SKM-1 (cell line): ENCODE measurements around the gene CAP2.

Experiments
- DNase-seq: peaks from one replicate; lab custom pipeline; 2025; ENCODE audit not compliant: unreplicated experiment; lab: John Stamatoyannopoulos, UW

The CAP2 gene

GRCh38 chr6:17473554-17473953, 80.2 kb downstream of the CAP2 start:
- no peak for DNase-seq

DNA sequence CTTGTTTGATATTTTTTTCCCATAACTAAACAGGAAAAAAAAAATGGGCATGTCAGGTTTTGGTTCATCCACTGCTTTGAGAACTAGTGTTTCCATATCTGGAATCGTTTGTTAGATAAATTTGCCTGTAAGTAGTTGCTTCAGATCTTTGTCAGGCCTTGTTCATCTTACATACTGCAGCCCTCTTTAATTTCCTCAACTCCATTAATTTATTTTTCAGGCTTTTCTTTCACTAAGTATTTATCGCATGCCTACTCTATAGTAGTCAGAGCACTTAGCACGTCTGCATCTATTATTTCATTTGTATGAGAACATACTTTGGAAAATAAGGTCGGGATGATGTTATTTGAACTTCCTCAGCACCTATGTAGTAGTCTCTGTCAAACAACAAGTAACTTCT, 80.9 kb downstream of the CAP2 start:
- no peak for DNase-seq

- DNase-seq, result no peak
Observed at GRCh38 chr6:17475606-17476244, 82.3 kb downstream of the CAP2 start.

GRCh38 chr6:17476511-17476910, 83.1 kb downstream of the CAP2 start:
- no peak for DNase-seq

DNA sequence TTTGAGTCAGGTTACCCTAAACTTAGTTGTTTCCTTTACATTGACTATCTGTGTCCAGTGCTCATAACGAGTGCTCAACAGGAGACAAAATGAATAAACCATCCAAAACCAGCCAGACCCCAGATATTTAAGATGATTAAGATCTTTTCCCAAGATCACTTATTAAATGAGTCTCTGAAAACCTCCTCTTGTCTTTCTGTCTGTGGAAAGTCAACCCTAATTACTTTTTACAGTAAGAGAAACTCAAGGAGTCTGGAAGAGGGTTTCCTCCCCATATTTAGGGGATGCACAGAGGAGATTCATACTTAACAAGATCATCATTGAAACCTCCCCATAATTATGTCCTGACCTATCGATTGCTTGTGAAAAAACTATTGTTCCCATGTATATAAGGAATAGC, 84.0 kb downstream of the CAP2 start:
- DNase-seq, result no peak

DNA sequence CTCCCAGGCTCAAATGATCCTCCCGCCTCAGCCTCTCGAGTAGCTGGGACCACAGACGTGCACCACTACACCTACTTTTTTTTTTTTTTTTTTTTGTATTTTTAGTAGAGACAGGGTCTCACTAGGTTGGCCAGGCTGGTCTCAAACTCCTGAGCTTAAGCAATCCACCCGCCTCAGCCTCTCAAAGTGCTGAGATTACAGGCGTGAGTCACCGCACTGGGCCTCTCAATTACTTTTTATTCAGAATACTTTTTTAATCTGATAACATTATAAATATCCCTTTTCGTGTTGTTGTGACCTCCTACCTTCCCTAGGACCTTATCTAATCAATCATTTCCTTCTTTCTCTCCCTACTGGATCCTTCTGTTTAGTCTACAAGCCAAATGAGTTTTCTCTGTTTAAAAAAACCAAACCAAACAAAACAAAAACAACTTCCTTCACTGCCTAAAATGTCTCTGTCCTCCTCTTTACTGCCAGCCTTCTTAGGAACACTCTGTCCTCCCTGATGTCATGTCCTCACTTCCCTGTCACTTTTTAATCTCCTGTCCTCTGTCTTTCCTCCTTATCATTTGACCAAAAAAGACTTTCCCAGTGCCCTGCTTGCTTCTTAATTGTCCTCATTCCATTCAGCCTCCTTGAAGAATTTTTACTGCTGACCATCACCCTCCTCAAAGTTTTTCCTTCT, 85.0 kb downstream of the CAP2 start:
- DNase-seq, result no peak

DNA sequence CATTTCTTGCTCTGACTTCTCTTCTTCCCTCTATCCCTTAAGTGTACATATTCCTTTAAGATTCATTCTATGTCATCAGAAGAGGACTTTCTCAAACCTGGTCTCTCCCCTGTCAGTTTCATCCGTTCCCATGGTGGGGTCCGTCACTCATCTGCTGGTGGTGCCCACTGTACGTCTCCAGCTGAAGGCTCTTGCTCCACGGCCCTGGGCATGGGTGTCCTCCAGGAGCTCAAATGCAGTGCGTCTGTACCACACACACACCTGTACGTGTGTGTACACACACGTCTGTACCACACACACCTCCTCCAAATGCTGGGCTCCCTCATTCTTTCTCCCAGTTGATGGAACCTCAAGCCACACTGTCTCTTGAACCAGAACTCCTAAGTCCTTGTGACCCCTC, 85.6 kb downstream of the CAP2 start:
- no peak for DNase-seq

DNA sequence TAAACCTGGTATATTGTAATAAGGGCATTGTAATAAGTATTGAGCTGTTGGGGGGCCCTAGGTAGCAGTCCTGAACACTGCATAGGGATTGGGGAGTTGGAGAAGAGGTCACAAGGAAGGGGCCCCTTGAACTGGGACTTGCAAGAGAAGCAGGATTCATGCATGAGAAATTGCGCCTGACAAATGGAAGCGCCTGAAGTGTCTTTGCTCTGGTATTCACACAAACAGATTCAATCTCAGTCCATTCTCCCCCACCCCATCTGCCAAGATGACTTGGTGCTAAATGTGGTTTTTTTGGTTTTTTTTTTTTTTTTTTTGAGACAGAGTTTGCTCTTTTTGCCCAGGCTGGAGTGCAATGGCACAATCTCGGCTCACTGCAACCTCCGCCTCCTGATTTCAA, 87.1 kb downstream of the CAP2 start:
- DNase-seq, result no peak

- no peak for DNase-seq
Observed at GRCh38 chr6:17482711-17483110, 89.3 kb downstream of the CAP2 start.

DNA sequence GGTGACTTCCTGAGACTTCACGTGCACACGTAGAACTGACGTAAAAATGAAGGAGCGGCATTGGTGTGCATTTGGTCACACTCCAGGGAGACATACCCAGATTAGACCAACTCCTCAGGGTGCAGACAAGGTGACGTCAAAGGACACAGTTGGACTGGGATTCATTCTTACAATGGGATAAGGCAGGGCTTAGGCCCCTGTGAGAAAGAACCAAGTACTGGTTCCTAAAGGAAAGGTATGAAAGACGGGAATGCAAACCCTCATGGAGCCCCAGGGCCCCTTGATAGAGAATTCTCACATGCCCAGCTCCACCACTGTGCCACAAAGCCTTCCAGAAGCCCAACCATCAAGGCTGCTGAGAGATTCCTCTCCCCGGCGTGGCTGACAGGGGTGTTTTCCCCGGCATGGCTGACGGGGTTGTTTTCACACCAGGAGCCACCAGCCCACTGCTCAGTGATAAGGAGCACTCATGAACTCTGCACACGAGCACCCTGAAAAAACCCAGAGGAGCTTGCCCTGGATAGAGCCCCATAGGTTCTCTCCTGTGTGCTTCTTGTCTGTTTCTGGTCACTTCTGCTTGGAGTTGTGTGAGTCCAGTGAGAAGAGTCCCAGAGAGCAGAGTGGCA, 90.1 kb downstream of the CAP2 start:
- DNase-seq, result no peak

GRCh38 chr6:17484201-17484849, 90.9 kb downstream of the CAP2 start:
- no peak for DNase-seq

DNA sequence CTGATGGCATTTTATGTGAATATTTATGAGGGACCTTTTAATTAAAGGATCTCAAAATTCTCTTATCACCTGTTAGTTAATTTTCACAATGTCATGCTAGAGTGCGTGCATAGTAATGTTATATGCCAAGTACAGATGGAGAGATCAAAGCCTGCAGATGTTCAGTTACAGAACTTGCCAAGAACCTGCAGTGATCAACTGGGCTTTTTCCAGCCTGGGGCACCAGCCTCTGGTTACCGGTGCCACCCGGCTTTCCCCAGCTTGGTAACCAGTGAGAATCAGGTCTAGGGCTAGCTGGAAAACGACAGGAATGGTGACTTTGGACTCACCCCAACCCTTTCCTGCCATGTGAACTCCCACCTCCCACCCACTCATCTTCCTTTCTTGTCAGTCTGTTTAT, 91.8 kb downstream of the CAP2 start:
- no peak for DNase-seq

GRCh38 chr6:17485946-17486345, 92.6 kb downstream of the CAP2 start:
- DNase-seq, result no peak

DNA sequence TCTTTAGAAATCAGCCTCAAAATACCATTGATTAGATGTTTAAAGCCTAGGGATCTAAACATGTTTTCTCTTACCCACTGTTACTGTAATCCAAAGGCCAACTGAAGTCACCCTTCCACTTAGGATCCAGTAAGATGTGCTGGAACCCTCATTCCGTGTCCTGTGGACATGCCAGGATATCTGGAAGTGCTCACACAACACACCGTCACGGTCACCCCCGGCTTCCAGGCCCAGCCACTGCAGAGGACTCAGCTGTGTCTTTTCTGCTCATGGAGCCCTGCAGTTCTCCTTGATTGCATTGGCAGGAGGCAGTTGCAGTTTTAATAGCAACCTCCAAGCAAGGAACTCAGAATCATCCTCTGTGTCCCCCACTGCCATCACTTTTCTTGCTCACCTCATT, 93.3 kb downstream of the CAP2 start:
- no peak for DNase-seq

DNA sequence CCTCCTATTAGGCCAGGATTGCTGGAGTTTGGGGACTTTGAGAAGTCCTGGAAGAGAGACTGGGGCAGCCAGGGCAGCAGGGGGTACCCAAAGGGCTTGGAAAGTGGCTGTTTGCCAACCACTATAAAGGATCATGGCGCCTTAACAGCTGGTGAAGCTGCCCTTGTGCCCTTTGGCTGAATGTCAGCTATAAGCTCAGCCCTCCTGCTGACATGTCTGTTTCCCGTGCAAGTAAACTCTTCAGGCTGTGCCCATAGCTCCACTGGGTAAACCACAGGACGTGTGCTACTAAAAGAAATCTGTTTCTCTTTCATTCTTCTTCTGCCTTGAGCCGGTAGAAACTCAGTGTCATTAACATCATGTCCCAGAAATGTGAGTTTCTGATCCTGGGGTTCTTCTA, 97.3 kb downstream of the CAP2 start:
- DNase-seq, result no peak

DNA sequence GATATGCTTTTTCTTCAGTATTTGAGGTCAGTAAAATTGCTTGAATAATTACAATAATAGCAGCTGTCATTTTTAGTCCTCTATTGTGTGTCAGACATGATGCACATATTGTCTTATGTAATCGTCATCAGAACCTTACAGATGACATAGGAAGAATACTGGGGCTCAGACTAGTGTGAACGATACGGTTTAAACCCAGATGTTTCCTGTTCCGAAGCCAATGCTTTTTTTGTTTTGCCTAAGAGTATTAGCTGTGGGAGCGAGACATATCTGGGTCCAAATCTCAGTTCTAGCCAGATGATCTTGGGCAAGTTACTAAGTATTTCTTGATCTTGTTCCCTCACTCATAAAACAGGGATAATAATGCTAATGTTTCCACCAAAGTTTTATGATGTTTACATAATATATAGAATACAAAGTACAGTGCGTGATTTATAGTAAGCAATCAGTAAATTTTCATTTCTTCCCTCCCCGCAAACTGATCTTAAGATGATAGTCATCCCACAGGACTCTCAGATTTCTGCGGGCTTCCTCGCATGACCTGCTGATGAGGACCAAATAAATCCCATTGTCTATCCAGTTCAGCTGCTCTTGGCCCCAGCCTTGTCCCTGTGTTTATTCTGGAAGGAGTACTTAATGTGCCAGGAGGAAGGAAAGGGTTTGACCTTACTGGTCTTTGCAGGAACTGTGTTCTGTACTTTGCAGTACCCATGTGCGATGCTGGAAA, 98.2 kb downstream of the CAP2 start:
- no peak for DNase-seq

- no peak for DNase-seq
Observed at GRCh38 chr6:17492350-17492749, 99.0 kb downstream of the CAP2 start.

DNA sequence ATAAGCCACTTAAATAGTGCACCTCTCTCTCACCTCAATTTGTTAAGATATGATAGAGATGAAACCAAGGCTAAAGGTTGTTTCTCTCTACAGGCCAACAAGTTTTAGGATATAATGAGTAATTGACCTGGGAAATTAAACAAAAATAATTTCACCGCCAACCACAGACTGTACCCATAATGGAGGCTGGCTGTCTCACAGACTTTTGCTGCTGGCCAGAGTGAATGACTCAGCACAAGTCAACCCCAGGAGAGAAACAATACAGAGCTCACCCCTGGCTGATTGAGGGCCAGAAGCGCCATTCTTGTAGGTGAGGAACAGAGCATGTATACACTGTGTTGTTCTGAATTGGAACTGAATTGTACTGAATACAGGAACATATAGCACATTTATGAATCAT, 99.9 kb downstream of the CAP2 start:
- no peak for DNase-seq

GRCh38 chr6:17494177-17494576, 100.8 kb downstream of the CAP2 start:
- DNase-seq, result no peak

GRCh38 chr6:17494919-17495318, 101.5 kb downstream of the CAP2 start:
- DNase-seq, result no peak

- DNase-seq, result no peak
Observed at GRCh38 chr6:17497535-17498095, 104.2 kb downstream of the CAP2 start.
